ENCODE results near the gene MEG3. TPM values are rescaled to one million over a fixed set of nuclear protein-coding genes. Genes with fewer than 3 reads are reported as not detected.

MEG3 gene
- total RNA-seq, 2 donors from 2014 or later, result 6.5 to 9.5 TPM

DNA sequence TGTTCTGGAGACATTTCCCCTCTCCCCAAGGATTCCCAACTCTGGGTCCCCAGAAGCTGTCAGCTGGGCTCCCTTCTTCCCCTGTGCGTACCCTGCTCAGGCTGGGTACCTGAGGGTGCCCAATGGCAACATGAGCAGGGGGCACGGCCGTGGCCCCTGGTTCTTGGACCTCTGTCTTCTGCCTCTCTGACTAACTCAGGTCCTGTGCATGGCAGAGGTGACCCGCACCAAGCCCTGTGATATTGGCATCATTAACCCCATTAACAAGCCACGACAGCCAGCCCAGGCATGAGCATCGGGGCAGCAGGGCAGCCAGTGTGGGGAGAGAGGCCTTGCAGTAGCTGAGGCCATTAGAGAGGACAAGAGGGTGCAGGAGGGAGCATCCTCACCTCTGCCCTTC, 49.2 kb downstream of the MEG3 start:
- Histone ChIP-seq H3K36me3 (no peaks in the 10 kb centered on the region), H3K27ac (no peak overlapping the region), H3K4me1 (no peaks in the 10 kb centered on the region), H3K4me3 (no peak overlapping the region), H3K9me3 (no peaks in the 10 kb centered on the region), H3K27me3 (no peaks in the 10 kb centered on the region)
- DNase-seq (ENCODE audit: low spot score), result no peak
- TF ChIP-seq, protein P1, sequence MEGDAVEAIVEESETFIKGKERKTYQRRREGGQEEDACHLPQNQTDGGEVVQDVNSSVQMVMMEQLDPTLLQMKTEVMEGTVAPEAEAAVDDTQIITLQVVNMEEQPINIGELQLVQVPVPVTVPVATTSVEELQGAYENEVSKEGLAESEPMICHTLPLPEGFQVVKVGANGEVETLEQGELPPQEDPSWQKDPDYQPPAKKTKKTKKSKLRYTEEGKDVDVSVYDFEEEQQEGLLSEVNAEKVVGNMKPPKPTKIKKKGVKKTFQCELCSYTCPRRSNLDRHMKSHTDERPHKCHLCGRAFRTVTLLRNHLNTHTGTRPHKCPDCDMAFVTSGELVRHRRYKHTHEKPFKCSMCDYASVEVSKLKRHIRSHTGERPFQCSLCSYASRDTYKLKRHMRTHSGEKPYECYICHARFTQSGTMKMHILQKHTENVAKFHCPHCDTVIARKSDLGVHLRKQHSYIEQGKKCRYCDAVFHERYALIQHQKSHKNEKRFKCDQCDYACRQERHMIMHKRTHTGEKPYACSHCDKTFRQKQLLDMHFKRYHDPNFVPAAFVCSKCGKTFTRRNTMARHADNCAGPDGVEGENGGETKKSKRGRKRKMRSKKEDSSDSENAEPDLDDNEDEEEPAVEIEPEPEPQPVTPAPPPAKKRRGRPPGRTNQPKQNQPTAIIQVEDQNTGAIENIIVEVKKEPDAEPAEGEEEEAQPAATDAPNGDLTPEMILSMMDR (IDR thresholded peaks at IDR 0.05), result no peak

DNA sequence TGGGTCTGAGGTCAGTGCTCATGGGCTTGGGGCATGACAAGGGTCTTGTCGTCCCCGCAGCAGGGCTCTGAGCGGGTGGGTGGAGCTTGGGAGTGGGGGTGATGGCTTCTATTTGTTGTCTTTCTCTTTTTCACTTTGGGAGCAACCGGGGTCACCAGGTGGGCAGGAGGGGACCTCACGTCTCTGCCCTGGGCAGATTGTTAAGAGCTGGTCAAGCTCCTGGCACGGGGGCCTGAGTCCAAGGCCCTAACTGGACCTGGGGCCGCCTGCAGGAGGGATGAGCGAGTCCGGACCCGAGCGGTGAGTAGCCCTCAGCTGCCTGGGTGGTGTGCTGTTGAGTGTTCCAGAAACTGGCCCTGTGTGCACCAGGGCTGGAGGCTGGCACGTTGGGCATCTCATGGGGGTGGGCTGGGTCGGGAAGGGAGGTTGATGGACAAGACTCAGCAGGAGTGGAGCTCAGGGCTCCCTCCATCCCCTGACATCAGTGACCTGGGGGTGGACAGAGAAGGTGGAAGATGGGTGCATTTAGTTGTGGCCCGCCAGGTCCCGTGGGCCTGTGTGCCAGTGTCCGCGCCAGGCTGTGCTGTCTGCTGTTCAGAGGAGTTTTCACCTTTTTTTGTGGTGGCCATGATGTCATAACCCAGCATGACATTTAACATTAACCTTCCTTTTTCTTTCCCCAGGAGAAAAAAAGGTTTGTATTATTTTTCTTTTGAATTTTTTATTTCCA, 50.1 kb downstream of the MEG3 start:
- H3K36me3 ChIP-seq, result no peaks in the 10 kb centered on the region
- H3K9me3 ChIP-seq, result no peaks in the 10 kb centered on the region
- H3K4me3 ChIP-seq, result no peak overlapping the region
- H3K27ac ChIP-seq, result no peak overlapping the region
- no peak for DNase-seq (ENCODE audit: low spot score)
- no peaks in the 10 kb centered on the region for H3K27me3 ChIP-seq
- no peaks in the 10 kb centered on the region for H3K4me1 ChIP-seq
- TF ChIP-seq, protein P1 (IDR thresholded peaks at IDR 0.05), result no peak

DNA sequence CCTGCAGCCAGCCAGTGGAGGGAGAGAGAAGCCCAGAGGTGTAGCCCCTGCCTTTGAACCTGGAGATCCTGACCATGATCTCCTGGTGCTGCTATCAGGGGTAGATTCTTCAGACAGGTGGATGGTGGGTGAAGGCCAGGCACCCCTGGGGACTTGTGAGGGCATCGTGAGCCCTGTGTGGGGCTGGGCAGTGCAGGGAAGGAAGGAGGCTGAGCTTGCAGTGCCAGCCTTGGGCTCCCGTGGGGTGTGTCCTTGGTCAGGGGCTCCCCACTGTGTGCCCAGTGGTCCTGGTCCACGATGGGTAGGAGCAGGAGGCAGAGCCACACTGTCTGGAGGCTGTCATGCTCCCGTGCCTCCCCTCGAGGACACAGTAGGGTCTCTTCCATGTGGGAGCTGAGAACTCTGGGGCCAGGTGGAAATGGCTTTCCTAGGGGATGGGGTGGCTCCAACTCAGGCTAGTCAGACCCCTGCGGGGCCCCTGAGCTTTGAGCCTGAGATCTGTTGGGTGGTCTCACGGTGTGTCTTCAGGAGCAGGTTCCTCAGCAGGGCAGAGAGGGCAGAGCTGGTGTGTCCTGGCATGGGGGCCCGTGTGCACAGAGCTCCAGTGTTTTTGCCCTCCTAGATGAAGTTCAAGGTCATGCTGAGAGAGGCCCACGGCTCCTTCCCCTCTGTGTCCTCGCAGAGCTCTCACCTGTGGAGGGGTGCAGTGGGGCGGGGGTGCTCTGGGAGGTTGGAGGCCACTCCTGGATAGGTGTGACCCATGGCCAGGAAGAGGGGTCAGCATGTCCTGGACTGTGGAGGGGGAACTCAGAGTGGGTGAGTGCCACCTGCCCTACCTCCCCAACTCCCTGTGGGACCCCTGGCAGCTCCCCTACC, 52.6 kb downstream of the MEG3 start:
- TF ChIP-seq, protein P1 (IDR thresholded peaks at IDR 0.05), result no peak
- H3K27ac ChIP-seq, result no peak overlapping the region
- no peak for DNase-seq (ENCODE audit: low spot score)
- H3K27me3 ChIP-seq, result no peaks in the 10 kb centered on the region
- H3K4me1 ChIP-seq, result no peaks in the 10 kb centered on the region
- H3K9me3 ChIP-seq, result no peaks in the 10 kb centered on the region
- H3K4me3 ChIP-seq, result no peak overlapping the region
- no peaks in the 10 kb centered on the region for H3K36me3 ChIP-seq

DNA sequence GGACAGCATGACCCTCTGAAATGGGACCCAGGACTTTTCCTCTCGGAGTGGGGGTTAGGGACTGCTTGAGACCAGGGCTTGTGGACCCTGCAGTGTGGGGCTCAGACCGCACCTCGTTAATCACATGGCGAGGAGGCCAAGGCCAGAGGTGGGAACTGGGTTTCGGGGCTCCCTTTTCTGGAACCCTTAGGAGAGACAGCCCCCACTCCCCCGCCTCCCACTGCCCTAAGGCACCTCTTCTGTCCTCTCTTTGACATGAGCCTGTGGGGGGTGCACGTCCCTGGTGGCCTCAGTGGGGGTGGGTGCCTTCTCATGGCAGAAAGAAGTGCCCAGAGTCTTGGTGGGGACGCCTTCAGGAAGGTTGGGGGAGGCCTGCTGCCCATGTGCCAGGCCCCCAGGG, 53.3 kb downstream of the MEG3 start:
- Histone ChIP-seq H3K4me1 (no peaks in the 10 kb centered on the region), H3K9me3 (no peaks in the 10 kb centered on the region), H3K36me3 (no peaks in the 10 kb centered on the region), H3K27me3 (no peaks in the 10 kb centered on the region), H3K27ac (no peak overlapping the region), H3K4me3 (no peak overlapping the region)
- TF ChIP-seq, protein P1 (IDR thresholded peaks at IDR 0.05), result no peak
- no peak for DNase-seq (ENCODE audit: low spot score)

DNA sequence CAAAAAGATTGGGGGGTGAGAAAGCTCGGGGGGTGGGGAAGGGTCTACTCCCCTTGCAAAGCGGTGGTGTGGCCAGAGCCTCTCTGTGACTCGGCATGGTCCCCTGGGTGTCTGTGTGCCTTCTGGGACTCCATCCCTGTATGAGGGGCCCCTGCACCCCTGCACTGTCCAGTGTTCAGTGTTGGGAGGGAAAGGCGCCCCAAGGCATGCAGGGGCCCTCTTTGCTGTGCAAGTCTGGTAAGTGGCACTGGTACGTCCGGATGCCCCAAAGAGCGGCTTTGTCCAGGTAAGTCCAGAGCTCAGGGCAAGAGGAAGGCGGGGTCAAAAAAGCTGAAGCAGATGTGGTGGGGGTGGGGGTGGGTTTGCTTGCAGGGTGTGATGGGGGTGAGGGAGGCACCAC, 53.9 kb downstream of the MEG3 start:
- DNase-seq (ENCODE audit: low spot score), result no peak

More for the DNA sequence above, 53.9 kb downstream of the MEG3 start:
- H3K4me3 ChIP-seq, result no peak overlapping the region
- H3K36me3 ChIP-seq, result no peaks in the 10 kb centered on the region
- H3K4me1 ChIP-seq, result no peaks in the 10 kb centered on the region
- H3K27ac ChIP-seq, result no peak overlapping the region
- TF ChIP-seq, protein P1 (IDR thresholded peaks at IDR 0.05), result no peak
- no peaks in the 10 kb centered on the region for H3K27me3 ChIP-seq
- no peaks in the 10 kb centered on the region for H3K9me3 ChIP-seq
